Ishikawa (cell line): Measurements from ENCODE around the gene COL2A1.

Source experiments
- MAX ChIP-seq: IDR thresholded peaks from 2 replicates; pipeline ENCODE4 v1.6.1; 2012
- NFIC ChIP-seq: IDR thresholded peaks from 2 replicates; pipeline ENCODE4 v1.6.1; 2012
- RAD21 ChIP-seq: IDR thresholded peaks from 2 replicates; pipeline ENCODE4 v1.6.1; 2012; ENCODE audit warnings: low read depth
- REST ChIP-seq: IDR thresholded peaks from 2 replicates; pipeline ENCODE4 v1.6.1; 2012; ENCODE audit warnings: low read depth, mild to moderate bottlenecking
- TAF1 ChIP-seq: IDR thresholded peaks from 2 replicates; pipeline ENCODE4 v1.6.1; 2012; ENCODE audit warnings: low read depth, mild to moderate bottlenecking

- TF ChIP-seq REST (no peak), TAF1 (no peak), NFIC (no peak), MAX (no peak), RAD21 (no peak)
These were observed 17.4 kb upstream of the COL2A1 start for GRCh38 chr12:48021485-48022179.
